Lower leg skin (tissue), 4 donors: Measurements from ENCODE around the gene PRKCE. TPM values are rescaled to one million over a fixed set of nuclear protein-coding genes. Genes with fewer than 3 reads are reported as not detected.
"Not testable (repeated sequence)": the region's sequence is repeated elsewhere in the genome, so short reads cannot be mapped to it uniquely, and the experiment has no call there.

Experiments
- DNase-seq, 2 donors: peaks; one replicate each; pipeline ENCODE4 v3.0.0-alpha.2; 2019; ENCODE audit warnings: low spot score in 2 of 2
- H3K4me3 ChIP-seq: fragments of 200-600 bp; sonication (generic); 2 replicates; pipeline ENCODE4 v1.5.1; 2017; ENCODE audit warnings: mild to moderate bottlenecking, low read depth; ENCODE audit not compliant: poor library complexity, severe bottlenecking
- POLR2A ChIP-seq, 2 donors: fragments of 450-650 bp; IDR thresholded peaks; one replicate each; pipeline ENCODE4 v1.6.1; 2016 to 2017; ENCODE audit warnings: antibody characterized with exemption in 2 of 2, mild to moderate bottlenecking in 1 of 2, moderate library complexity in 1 of 2
- WGBS, 2 donors: methylation state at CpG; one replicate each; pipeline ENCODE4 v1.1.5; 2018; 5-methylcytosine and 5-hydroxymethylcytosine counted together
- intact Hi-C: fragments of 100-400 bp; cut with DNase I; formaldehyde crosslinking; loops from one replicate; pipeline ENCODE4 v1.15.0; 2023; ENCODE audit warnings: low total_unique reads
- total RNA-seq, 4 donors: library from RNA; depleted of rRNA; stranded (reverse); fragments of >200 nt; gene quantifications; one replicate each; pipeline ENCODE4 v1.1.0, GENCODE V29; 2016
- TF ChIP-seq, protein P1 (sequence below), 3 donors: fragments of 450-650 bp; IDR thresholded peaks; one replicate each; pipeline ENCODE4 v1.5.1; 2016; ENCODE audit warnings: antibody characterized with exemption in 3 of 3, mild to moderate bottlenecking in 3 of 3, moderate library complexity in 2 of 3

The PRKCE gene
- total RNA-seq, 4 donors from 2014 or later: 3.5 to 10.3 (median 6.1) TPM

DNA sequence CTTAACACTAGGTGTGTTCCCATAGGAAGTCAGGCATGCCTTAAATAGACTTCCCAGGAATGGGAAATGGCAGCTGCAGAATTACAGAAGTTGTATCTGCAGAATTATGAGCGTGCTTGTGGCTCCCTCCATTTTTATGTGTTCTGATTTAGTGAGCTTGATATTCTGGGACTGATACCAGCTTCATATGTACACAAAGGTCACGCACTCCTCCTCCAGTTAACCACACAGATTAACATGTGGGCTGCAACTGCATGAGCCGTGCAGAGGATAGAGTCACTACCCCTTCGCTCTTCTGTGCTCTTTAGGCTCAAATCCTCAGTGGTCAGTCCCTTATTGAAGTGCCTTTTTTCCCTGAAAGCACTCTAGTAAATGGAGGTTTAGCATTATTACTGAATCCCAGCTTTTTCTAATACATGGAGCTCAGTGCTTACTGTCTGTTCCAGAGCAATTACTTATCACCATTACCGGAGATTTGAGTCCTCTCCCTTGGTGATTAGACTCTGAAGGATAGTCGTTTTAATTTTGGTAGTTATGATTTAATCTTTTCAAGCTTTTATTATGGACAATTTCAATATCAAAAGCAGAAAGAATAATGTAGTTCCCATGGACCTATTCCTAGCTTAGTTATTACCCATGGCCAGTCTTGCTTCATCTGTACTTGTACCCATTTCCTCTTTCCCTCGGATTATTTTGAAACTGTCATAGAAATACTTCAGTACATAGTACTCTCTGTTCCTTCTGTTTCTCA, 238.3 kb downstream of the PRKCE start:
- no peak overlapping the region for H3K4me3 ChIP-seq
- intact Hi-C loops: no loop called here
- TF ChIP-seq, protein P1, sequence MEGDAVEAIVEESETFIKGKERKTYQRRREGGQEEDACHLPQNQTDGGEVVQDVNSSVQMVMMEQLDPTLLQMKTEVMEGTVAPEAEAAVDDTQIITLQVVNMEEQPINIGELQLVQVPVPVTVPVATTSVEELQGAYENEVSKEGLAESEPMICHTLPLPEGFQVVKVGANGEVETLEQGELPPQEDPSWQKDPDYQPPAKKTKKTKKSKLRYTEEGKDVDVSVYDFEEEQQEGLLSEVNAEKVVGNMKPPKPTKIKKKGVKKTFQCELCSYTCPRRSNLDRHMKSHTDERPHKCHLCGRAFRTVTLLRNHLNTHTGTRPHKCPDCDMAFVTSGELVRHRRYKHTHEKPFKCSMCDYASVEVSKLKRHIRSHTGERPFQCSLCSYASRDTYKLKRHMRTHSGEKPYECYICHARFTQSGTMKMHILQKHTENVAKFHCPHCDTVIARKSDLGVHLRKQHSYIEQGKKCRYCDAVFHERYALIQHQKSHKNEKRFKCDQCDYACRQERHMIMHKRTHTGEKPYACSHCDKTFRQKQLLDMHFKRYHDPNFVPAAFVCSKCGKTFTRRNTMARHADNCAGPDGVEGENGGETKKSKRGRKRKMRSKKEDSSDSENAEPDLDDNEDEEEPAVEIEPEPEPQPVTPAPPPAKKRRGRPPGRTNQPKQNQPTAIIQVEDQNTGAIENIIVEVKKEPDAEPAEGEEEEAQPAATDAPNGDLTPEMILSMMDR (IDR thresholded peaks at IDR 0.05): no peak
- no peak for TF ChIP-seq POLR2A (IDR thresholded peaks at IDR 0.05)
- no peak for DNase-seq
- WGBS, 2 donors: 54 to 70% methylated on average over 7 of the region's 7 CpGs

DNA sequence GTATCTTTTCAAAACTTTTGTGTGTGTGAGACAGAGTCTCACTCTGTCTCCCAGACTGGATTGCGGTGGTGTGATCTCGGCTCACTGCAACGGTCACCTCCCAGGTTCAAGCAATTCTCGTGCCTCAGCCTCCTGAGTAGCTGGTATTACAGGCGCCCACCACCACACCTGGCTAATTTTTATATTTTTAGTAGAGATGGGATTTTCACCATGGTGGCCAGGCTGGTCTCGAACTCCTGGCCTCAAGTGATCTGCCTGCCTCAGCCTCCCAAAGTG, 238.8 kb downstream of the PRKCE start:
- DNase-seq, intact Hi-C loops, H3K4me3 ChIP-seq: not testable (repeated sequence)
- 97 to 98% methylated on average over 6 of the region's 6 CpGs for WGBS, 2 donors

DNA sequence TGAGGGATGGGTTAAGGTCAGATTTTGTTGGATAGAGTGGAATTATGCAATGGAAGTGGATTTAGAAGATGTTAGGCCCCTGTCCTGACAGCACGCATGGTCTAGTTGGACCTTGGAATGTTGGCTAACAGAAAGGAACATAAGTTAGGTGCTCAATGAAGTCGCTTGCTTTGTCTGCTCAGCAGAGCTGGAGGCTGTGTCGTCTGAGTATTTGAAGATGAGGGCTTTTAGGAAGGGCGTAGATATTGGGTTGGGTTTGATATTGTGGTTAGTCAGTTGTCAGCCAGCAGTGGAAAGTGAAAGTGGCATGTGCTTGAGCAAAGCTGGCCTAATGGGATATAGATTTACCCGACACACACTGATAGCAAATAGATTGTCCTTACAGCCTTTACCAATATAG, 239.3 kb downstream of the PRKCE start:
- TF ChIP-seq POLR2A (IDR thresholded peaks at IDR 0.05): no peak
- TF ChIP-seq, protein P1 (IDR thresholded peaks at IDR 0.05): no peak
- intact Hi-C loops: no loop called here
- no peak for DNase-seq
- no peak overlapping the region for H3K4me3 ChIP-seq
- 73 to 83% methylated on average over 5 of the region's 5 CpGs for WGBS, 2 donors

DNA sequence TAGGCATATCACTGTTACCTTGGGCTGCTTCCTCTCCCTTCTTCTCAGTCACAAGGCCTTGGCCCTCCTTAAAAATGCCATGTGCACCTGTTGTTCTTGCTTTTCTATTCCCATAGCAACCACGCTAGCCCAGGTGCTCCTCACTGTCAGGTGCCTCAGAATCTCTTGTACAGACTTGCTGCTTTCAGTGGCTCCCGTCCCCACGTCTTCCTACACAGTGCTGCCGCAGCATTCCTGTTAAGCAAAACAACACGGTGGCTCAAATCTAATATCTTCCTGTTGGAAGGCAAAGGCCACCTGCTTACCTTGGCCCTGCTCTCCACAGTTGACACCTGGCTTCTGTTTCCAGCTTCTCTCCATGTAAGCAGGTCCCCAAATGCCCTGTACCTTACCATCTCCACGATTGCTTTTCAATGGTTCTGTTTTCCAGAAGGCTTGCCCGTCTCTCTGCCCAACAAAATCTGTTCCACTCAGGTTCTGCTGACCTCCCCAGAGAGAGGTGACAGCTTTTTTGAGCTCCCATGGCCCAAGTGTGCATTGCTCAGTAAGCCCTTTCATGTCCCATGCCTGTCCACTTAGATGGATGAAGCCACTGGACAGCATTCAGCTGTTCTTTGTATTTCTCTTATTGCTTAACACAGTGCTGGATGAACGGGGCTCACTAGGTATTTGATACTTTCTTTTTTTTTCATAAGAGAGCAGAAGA, 240.4 kb downstream of the PRKCE start:
- no peak for DNase-seq
- intact Hi-C loops: no loop called here
- WGBS, 2 donors: 55 to 66% methylated on average over 8 of the region's 8 CpGs

DNA sequence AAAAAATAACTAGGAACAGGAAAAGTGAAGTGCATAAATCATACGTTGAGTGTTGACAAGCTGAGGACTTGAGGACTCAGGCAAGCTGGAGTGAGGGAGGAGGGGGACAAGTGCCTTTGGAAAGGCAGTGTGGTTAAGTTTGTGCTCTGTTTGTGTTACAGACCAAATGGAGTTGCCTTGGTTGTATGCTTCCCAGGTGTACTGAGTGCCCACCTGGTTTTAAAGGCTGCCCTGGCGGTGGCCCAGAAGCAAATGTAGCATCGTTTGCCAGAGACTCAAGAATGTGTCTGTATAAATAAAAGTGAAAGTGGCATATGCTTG, 240.9 kb downstream of the PRKCE start:
- no peak for TF ChIP-seq POLR2A (IDR thresholded peaks at IDR 0.05)
- TF ChIP-seq, protein P1 (IDR thresholded peaks at IDR 0.05): no peak
- DNase-seq: no peak
- WGBS, 2 donors: 36 to 39% methylated on average over 3 of the region's 3 CpGs
- H3K4me3 ChIP-seq: no peak overlapping the region
- intact Hi-C loops: no loop called here

More for the DNA sequence above, 240.4 kb downstream of the PRKCE start:
- TF ChIP-seq, protein P1 (IDR thresholded peaks at IDR 0.05): no peak
- no peak for TF ChIP-seq POLR2A (IDR thresholded peaks at IDR 0.05)
- no peak overlapping the region for H3K4me3 ChIP-seq

DNA sequence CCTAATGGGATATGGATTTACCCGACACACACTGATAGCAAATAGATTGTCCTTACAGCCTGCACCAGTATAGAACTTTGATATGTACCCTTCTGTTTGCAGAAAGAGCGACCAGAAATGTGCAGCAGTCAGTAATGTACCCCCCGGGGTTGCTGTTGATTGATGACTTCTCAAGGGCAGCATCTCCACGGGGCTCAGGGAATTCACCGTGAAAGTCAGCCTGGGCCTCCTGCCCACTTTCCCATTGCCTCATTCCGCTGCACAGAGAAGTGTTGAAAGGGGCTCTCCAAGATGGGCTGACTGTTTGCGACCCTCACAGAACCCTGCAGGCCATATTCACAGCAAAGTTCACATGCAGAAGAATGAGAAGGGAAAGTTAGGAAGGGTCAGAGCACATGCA, 241.3 kb downstream of the PRKCE start:
- WGBS, 2 donors: 22 to 29% methylated on average over 7 of the region's 7 CpGs

More for the DNA sequence above, 241.3 kb downstream of the PRKCE start:
- DNase-seq: no peak
- TF ChIP-seq, protein P1 (IDR thresholded peaks at IDR 0.05): no peak
- TF ChIP-seq POLR2A (IDR thresholded peaks at IDR 0.05): no peak
- no peak overlapping the region for H3K4me3 ChIP-seq
- intact Hi-C loops: no loop called here
